HUDEP-2 (cell line): ENCODE measurements around the gene MS4A10.
"Not testable (repeated sequence)": the region's sequence is repeated elsewhere in the genome, so short reads cannot be mapped to it uniquely, and the experiment has no call there.

Experiments
- DNase-seq, 76 experiments: peaks; one replicate each; lab custom pipeline; 2025; ENCODE audit not compliant: unreplicated experiment in 76 of 76; lab: John Stamatoyannopoulos, UW

The MS4A10 gene

GRCh38 chr11:60821827-60822599 is 36.9 kb downstream of the MS4A10 start:
- DNase-seq, result no peak

DNA sequence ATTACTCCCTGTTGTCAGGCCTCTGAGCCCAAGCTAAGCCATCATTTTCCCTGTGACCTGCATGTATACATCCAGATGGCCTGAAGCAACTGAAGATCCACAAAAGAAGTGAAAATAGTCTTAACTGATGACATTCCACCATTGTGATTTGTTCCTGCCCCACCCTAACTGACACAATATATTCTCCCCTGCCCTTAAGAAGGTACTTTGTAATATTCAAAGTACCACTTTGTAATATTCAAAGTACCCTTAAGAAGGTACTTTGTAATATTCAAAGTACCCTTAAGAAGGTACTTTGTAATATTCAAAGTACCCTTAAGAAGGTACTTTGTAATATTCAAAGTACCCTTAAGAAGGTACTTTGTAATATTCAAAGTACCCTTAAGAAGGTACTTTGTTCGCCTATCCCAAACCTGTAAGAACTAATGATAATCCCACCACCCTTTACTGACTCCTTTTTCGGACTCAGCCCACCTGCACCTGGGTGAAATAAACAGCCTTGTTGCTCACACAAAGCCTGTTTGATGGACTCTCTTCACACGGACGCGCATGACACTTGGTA is 38.7 kb downstream of the MS4A10 start:
- DNase-seq, result not testable (repeated sequence)

DNA sequence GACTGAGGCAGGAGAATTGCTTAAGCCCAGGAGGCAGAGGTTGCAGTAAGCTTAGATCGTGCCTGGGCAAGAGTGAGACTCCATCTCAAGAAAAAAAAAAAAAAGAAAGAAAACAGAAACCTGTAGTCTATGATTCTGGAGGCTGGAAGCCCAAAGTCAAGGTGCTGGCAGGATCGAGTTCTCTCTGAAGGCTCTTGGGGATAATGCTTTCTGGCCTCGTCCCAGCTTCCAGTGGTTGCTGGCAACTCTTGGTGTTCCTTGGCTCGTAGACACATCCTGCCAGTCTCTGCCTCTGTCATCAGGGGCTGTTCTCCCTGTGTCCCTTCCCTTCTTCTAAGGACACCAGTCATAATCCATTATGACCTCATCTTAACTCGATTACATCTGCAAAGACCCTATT is 40.0 kb downstream of the MS4A10 start:
- no peak for DNase-seq

GRCh38 chr11:60825790-60826189 is 40.7 kb downstream of the MS4A10 start:
- DNase-seq, result no peak

DNA sequence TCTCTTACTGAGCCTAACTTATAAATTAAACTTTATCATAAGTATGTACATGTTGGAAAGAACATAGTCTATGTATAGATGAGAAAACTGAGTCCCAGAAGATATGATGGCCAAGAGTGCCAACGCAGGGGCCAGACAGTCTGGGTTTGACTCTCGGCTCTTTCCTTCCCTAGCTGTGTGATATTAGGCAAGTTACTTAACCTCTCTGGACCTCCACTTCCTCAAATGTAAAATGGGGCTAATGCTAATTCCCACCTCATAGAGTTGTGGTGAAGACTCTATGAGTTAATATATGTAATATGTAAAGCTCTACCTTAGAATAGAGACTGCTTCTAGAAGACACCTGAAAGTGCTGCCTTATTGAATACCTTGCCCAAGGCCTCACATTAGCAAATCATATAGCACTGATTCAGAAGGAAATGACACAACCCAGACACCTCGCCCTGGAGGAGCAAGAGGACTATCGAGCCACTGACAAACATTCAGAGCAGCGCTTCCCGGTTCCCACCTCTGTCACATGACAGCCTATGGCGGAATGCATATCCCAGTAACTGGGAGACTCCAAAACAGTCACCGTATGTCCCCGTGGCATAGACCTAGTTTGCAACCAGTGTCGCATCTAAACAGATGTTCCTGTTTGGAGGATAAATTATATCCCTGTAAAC is 45.5 kb downstream of the MS4A10 start:
- no peak for DNase-seq

GRCh38 chr11:60831143-60831500 is 46.0 kb downstream of the MS4A10 start:
- peak in 68 of 76 experiments; percentile 6 to 76 (median 52) for DNase-seq

GRCh38 chr11:60831501-60832079 is 46.5 kb downstream of the MS4A10 start:
- peak in 3 of 76 experiments; percentile 3 to 12 (median 11) for DNase-seq

GRCh38 chr11:60834742-60835533 is 49.8 kb downstream of the MS4A10 start:
- DNase-seq, result no peak

- DNase-seq, result no peak
Measured at GRCh38 chr11:60835534-60835846, 50.4 kb downstream of the MS4A10 start.

- DNase-seq, result no peak
Measured at GRCh38 chr11:60836866-60837515, 51.9 kb downstream of the MS4A10 start.

DNA sequence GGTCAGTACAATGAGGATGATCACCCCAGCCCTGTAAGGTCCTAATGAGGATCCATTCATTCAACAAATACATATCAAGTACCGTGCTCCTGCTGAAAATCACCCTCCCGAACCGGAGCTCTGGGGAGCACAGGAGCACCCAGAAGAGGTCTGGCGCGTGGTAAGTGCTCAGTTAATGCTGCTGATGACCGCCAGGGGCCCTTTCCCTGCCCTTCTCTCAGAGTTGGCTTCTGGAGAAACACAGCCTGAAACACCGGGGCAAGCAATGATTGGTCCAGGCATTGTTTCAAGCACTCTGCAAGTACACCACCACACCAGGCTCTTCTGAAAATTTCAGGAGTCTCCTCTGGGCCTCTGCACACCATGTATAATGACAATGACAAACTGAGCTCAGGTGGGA is 53.0 kb downstream of the MS4A10 start:
- DNase-seq, result peak in 5 of 76 experiments; percentile 8 to 20 (median 16)

DNA sequence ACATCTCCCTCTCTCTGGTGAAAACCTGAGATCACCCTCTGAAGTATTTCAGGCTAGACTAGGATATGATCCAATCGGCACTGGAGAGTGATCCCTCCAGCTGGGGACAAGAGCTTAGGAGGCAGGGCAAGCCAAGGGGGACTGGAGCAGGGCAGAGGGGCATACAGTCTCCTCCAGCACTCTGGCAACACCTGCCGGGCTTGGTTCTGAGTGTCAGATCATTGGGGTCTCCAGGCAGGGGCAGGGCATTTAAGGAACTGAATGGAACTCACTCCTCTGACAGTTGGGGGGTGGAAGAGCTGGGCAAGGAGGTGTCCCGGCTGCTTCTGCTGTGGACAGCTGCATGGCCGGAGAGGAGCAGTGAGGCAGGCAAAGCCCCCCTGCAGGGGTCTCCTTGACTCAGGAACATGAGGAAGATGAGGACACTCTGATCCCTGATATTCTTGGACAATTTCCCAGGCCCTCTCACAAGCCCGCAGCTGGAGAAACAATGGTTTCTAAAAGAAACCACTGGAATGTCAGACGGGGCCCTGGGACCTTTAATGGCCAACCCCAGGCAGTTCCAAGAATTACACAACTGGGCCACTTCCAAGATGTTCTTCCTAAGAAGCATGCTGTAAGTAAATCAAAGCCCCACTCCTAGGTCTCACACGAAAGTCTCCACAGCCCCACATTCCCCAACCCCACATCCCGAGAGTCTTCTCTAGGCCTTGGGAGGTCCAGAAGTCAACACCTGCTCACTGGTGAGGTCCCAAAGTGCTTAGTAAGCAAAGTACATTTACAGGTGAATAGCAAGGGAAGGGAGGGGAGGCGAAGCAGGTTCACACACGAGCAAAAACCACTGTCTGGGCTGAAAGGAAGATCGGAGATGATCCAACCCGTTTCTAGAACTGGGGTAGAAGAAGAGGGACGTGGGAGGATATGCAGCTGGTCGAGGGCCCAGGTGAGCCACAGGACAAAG is 55.6 kb downstream of the MS4A10 start:
- no peak for DNase-seq

GRCh38 chr11:60841797-60842667 is 56.9 kb downstream of the MS4A10 start, which contains the start of gene CCDC86:
Gene CCDC86, plus strand, starts transcription at chr11:60842113. Its CDS starts 12 bp downstream, at chr11:60842125.
- peak in 74 of 76 experiments; percentile 69 to 97 (median 92) for DNase-seq

DNA sequence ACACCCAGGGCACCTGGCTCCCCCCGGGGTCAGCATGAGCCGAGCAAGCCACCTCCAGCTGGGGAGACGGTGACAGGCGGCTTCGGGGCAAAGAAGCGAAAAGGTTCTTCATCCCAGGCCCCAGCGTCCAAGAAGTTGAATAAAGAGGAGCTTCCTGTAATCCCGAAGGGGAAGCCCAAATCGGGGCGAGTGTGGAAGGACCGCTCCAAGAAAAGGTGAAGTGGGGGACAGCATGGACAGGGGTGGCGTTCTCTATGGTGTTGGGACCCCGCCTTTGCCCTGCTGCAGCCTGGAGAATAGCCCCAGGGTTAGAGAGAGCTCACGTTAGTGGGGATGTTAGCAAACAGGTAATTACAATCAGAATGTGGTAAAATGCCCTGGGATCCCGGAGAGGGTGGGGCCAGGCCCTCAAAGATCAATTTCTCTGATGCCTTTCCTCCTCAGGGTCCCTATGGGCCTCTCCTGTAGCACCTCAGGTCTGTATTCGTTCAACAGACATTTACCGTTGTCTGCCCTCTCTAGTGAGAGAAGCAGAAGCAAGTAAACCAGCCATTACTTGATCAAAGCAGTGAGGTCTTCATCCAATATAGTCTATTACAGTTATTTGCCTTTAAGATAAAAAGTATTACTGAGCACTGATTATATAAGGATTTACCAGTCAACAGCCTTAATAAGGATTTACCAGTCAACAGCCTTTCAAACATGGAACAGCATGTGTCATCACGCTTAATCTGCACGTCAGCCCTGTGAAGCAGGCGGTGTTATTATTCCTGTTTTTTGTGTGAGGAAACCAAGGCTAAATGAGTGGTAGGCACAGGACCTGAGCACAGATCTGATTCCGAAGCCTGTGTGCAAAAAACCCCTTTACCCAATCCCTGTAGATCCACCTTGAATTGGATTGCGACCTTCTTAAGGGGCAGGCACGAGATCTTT is 57.8 kb downstream of the MS4A10 start:
- DNase-seq, result no peak

GRCh38 chr11:60844045-60844869 is 59.1 kb downstream of the MS4A10 start:
- DNase-seq, result no peak

DNA sequence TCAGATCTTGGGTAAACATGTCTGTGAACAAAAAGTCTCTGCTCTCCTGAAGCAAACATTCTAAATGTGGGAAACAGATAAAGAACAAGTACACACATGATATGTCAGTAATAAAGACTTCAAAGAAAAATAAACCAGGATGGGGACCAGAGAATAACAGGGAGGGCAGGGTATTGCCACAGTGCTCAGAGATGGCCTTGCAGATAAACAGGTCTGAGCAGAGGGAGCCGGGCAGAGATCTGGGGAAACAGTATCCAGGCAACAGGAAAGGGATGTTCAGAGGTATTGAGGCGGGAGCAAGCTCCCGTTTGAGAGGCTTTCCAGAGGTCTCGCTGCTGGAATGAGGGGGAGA is 59.7 kb downstream of the MS4A10 start:
- no peak for DNase-seq
